Cardiac septum (tissue), 1 donor: ENCODE measurements around the gene STAB1. TPM values are rescaled to one million over a fixed set of nuclear protein-coding genes. Genes with fewer than 3 reads are reported as not detected.

Experiments used
- DNase-seq: peaks from one replicate; pipeline ENCODE4 v3.0.0-alpha.2; 2020; ENCODE audit warnings: low spot score
- intact Hi-C: fragments of 100-400 bp; cut with DNase I; formaldehyde crosslinking; loops from one replicate; pipeline ENCODE4 v1.14.0; 2022
- total RNA-seq: library from RNA; stranded (reverse); fragmentation: NEBNext Ultra II Directional; extraction: Animal tissue kit (Norgen Biotek cat#: 25700); gene quantifications from one replicate; pipeline ENCODE4 v1.2.1, GENCODE V29; 2021
- donor health status: DM: no; HTN: no; CAD: no.

The STAB1 gene
- total RNA-seq, 1 donor from 2014 or later, result 52.2 TPM

DNA sequence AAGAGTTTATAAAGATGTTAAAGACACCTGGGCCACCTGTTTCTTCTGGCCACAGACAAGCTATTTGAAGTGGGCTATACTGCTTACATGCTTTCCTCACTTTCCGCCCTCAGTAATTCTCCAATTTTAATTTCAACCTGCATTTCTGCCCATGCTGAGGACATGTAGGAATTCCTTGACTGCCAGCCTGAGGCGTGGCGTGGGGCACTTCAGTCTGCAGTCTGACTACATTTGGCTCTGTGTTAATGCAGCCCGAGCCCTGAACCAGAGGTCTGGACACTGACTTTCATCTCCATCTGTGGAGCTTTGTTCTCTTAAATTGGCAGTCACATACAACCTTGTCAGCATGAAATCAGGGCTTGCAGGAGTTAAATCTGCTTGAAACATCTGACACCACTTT, 49.8 kb downstream of the STAB1 start:
- intact Hi-C loops, result no loop called here
- no peak for DNase-seq

- intact Hi-C loops, result no loop called here
- no peak for DNase-seq
Measured at GRCh38 chr3:52546111-52546901, 51.2 kb downstream of the STAB1 start.

GRCh38 chr3:52547143-52547542, 52.0 kb downstream of the STAB1 start:
- DNase-seq, result no peak
- intact Hi-C loops, result no loop called here

GRCh38 chr3:52551118-52551517, 56.0 kb downstream of the STAB1 start:
- intact Hi-C loops, result no loop called here

DNA sequence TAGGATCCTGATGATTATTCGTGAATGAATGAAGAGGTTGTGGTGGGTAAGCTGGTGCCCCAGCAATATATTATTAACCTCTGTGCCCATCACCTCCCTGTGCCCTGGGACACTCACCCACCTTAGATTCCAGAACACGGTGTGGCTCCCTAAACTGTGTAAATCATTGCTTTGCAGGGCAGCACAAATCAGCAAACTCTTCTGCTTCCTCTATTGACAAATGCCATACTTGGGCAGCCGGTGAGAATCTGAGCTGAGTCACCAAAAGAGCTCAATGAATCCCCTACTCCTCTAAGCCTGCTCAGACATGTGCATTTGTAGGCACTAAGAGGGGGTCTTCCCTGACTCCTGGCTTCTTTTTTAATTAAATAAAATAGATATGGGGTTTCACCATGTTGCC, 57.0 kb downstream of the STAB1 start:
- DNase-seq, result no peak
- intact Hi-C loops, result no loop called here

More at GRCh38 chr3:52551118-52551517, 56.0 kb downstream of the STAB1 start:
- no peak for DNase-seq

DNA sequence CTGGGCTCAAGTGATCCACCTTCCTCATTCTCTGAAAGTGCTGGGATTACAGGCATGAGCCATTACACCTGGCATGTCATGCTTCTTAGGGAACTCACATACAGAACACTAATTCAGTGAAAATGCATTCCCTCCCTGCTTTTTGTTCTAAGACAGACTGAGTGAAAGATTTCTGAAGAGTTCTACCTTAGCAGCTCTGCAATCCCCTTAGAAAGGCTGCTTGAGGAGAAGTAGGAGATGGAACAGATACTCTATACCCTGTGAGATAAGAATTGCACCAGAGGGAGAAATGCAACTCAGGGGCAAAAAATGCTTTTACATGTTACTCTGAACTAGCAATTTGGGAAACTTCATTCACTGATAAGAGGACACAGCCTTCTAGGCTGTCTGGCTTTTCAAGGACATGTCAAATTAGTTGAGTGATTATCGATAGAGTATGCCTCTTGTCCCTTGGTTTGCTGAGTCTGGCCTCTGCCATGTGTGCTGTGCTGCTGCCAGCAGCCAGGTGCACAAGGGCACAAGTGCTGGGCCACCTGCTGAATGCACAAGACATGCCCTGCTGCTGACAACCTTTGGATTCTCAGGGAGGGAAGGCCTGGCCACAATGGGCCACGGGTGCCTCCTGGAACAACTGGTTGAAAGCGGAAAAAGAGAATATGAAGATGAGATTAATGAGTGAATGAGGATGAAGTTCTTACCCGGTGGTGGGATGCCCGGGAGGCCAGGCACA, 59.1 kb downstream of the STAB1 start:
- DNase-seq, result no peak
- intact Hi-C loops, result no loop called here

- intact Hi-C loops, result no loop called here
- DNase-seq, result no peak
Measured at GRCh38 chr3:52555056-52555455, 59.9 kb downstream of the STAB1 start.

GRCh38 chr3:52557011-52557960, 62.1 kb downstream of the STAB1 start:
- no peak for DNase-seq
- intact Hi-C loops, result no loop called here

GRCh38 chr3:52558436-52558835, 63.3 kb downstream of the STAB1 start:
- intact Hi-C loops, result no loop called here

GRCh38 chr3:52561028-52561747, 66.0 kb downstream of the STAB1 start:
- no peak for DNase-seq
- intact Hi-C loops, result no loop called here

More at GRCh38 chr3:52558436-52558835, 63.3 kb downstream of the STAB1 start:
- no peak for DNase-seq

GRCh38 chr3:52563984-52564383, 68.8 kb downstream of the STAB1 start:
- intact Hi-C loops, result no loop called here
- DNase-seq, result no peak

DNA sequence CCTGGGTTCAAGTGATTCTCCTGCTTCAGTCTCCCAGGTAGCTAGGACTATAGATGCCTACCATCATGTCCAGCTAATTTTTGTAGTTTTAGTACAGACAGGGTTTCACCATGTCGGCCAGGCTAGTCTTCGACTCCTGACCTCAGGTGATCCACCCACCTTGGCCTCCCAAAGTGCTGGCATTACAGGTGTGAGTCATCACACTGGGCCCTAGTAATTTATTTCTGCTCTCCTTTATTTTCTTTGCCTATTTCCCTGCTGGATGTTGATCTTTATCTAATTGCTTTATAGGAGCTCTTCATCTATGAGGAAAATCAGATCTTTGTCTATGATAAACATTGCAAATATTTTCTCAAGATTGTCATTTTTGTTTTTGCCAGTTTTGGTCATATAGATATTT, 72.9 kb downstream of the STAB1 start:
- DNase-seq, result no peak
- intact Hi-C loops, result no loop called here

DNA sequence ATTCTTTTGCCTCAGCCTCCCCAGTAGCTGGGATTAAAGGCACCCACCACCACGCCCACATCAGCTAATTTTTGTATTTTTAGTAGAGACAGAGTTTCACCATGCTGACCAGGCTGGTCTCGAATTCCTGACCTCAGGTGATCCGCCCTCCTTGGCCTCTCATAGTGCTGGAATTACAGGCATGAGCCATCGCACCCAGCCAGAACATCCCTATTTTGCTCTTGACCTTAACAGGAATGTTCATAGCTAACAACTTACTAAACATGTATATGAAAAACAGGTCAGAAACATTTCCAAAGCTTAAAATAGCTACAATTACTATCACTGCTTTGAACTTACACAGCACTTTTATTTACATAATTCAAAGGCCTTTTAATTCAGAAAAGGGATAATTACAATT, 74.9 kb downstream of the STAB1 start:
- no peak for DNase-seq
- intact Hi-C loops, result no loop called here

DNA sequence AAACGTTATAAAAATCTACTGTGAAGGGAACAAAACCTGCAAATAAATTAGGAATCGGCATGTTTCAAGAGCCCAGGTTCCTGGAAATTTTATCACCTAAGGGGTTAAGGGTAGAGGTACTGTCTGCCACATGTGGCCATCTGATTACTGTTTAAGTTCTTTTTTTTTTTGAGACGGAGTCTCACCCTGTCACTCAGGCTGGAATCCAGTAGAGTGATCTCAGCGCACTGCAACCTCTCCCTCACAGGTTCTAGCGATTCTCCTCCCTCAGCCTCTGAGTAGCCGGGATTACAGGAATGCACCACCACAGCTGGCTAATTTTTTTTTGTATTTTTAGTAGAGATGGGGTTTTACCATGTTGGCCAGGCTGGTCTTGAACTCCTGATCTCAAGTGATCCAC, 77.1 kb downstream of the STAB1 start:
- intact Hi-C loops, result no loop called here
- no peak for DNase-seq

Other genes starting within 250 kb of the STAB1 start
- 8.9 TPM for gene PPM1M, start 249.6 kb upstream of the STAB1 start, total RNA-seq
- gene WDR82, start 216.7 kb upstream of the STAB1 start, total RNA-seq, result 69.7 TPM
- gene GLYCTK, start 207.5 kb upstream of the STAB1 start, total RNA-seq, result 6.4 TPM
- 4.2 TPM for gene DNAH1, start 179.0 kb upstream of the STAB1 start, total RNA-seq
- gene BAP1, start 85.3 kb upstream of the STAB1 start, total RNA-seq, result 53.0 TPM
- 17.5 TPM for gene PHF7, start 84.7 kb upstream of the STAB1 start, total RNA-seq
- gene SEMA3G, start 50.2 kb upstream of the STAB1 start, total RNA-seq, result 15.3 TPM
- 8,054 TPM for gene TNNC1, start 41.3 kb upstream of the STAB1 start, total RNA-seq
- gene NISCH, start 39.7 kb upstream of the STAB1 start, total RNA-seq, result 59.1 TPM
- gene NT5DC2, start 38.5 kb downstream of the STAB1 start, total RNA-seq, result 58.2 TPM
- gene UQCC5, start 41.3 kb downstream of the STAB1 start, total RNA-seq, result 52.9 TPM
- 50.2 TPM for gene PBRM1, start 190.6 kb downstream of the STAB1 start, total RNA-seq
- gene GNL3, start 190.7 kb downstream of the STAB1 start, total RNA-seq, result 29.1 TPM
- gene GLT8D1, start 210.5 kb downstream of the STAB1 start, total RNA-seq, result 29.1 TPM
- gene SPCS1, start 210.8 kb downstream of the STAB1 start, total RNA-seq, result 79.4 TPM